HepG2 (cell line): ENCODE results near the gene TRAPPC10.
"Not testable (repeated sequence)": the region's sequence is repeated elsewhere in the genome, so short reads cannot be mapped to it uniquely, and the experiment has no call there.

Experiments used
- FOSL1 ChIP-seq: sonication (generic); formaldehyde crosslinking; IDR thresholded peaks from 2 replicates; pipeline ENCODE4 v1.9.0; 2021; ENCODE audit warnings: missing genetic modification reagents, borderline replicate concordance
- GABPA ChIP-seq, 2 experiments: IDR thresholded peaks; 2 replicates each; pipeline ENCODE4 v1.6.1; 2011 to 2016; ENCODE audit warnings: low read depth in 2 of 2, low read length in 1 of 2, missing biosample characterization in 1 of 2, missing genetic modification characterization in 1 of 2
- JUND ChIP-seq: sonication (generic); formaldehyde crosslinking; IDR thresholded peaks from 2 replicates; pipeline ENCODE4 v1.8.0; 2022; ENCODE audit warnings: mild to moderate bottlenecking, missing genetic modification reagents
- REL ChIP-seq: sonication (generic); formaldehyde crosslinking; conservative IDR thresholded peaks from 2 replicates; pipeline ENCODE4 v1.8.0; 2022; ENCODE audit warnings: mild to moderate bottlenecking, missing genetic modification reagents, moderate library complexity
- SOX13 ChIP-seq, 3 experiments: fragments of 450-650 bp in 1 of 3; sonication (generic) in 1 of 3; formaldehyde crosslinking in 1 of 3; IDR thresholded peaks in 2 of 3; conservative IDR thresholded peaks in 1 of 3; 2 replicates each; pipeline versions ENCODE4 v1.5.0 to v1.6.1; 2016 to 2020; ENCODE audit warnings: antibody characterized with exemption in 1 of 3, mild to moderate bottlenecking in 1 of 3, missing compliant biosample characterization in 1 of 3, missing genetic modification reagents in 1 of 3, moderate library complexity in 1 of 3
- SOX5 ChIP-seq: IDR thresholded peaks from 2 replicates; pipeline ENCODE4 v1.6.1; 2016; ENCODE audit warnings: borderline replicate concordance
- TF ChIP-seq, protein P1 (sequence below): sonication (generic); formaldehyde crosslinking; IDR thresholded peaks from 2 replicates; pipeline ENCODE4 v1.5.0; 2020; ENCODE audit warnings: mild to moderate bottlenecking, missing genetic modification reagents, moderate library complexity
- TF ChIP-seq, protein P2 (sequence below): sonication (generic); formaldehyde crosslinking; conservative IDR thresholded peaks from 2 replicates; pipeline ENCODE4 v1.5.0; 2020; ENCODE audit warnings: missing genetic modification reagents

- not testable (repeated sequence) for TF ChIP-seq FOSL1 (CRISPR knock-in tag); JUND; SOX5; REL (CRISPR knock-in tag); SOX13 (IDR thresholded peaks at IDR 0.05); SOX13 (CRISPR knock-in tag; conservative IDR thresholded peaks at IDR 0.05 in 1 of 2, IDR thresholded peaks at IDR 0.05 in 1 of 2); GABPA (IDR thresholded peaks at IDR 0.05; ENCODE audit: low read depth, low read length); GABPA (CRISPR knock-in tag; IDR thresholded peaks at IDR 0.05; ENCODE audit: low read depth)
- TF ChIP-seq, protein P1, sequence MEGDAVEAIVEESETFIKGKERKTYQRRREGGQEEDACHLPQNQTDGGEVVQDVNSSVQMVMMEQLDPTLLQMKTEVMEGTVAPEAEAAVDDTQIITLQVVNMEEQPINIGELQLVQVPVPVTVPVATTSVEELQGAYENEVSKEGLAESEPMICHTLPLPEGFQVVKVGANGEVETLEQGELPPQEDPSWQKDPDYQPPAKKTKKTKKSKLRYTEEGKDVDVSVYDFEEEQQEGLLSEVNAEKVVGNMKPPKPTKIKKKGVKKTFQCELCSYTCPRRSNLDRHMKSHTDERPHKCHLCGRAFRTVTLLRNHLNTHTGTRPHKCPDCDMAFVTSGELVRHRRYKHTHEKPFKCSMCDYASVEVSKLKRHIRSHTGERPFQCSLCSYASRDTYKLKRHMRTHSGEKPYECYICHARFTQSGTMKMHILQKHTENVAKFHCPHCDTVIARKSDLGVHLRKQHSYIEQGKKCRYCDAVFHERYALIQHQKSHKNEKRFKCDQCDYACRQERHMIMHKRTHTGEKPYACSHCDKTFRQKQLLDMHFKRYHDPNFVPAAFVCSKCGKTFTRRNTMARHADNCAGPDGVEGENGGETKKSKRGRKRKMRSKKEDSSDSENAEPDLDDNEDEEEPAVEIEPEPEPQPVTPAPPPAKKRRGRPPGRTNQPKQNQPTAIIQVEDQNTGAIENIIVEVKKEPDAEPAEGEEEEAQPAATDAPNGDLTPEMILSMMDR (CRISPR knock-in tag): not testable (repeated sequence)
- TF ChIP-seq, protein P2, sequence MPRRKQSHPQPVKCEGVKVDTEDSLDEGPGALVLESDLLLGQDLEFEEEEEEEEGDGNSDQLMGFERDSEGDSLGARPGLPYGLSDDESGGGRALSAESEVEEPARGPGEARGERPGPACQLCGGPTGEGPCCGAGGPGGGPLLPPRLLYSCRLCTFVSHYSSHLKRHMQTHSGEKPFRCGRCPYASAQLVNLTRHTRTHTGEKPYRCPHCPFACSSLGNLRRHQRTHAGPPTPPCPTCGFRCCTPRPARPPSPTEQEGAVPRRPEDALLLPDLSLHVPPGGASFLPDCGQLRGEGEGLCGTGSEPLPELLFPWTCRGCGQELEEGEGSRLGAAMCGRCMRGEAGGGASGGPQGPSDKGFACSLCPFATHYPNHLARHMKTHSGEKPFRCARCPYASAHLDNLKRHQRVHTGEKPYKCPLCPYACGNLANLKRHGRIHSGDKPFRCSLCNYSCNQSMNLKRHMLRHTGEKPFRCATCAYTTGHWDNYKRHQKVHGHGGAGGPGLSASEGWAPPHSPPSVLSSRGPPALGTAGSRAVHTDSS (CRISPR knock-in tag): not testable (repeated sequence)
Measured at GRCh38 chr21:44107026-44107501, 95.0 kb downstream of the TRAPPC10 start, which contains the start of gene PWP2.
